Stimulated activated CD8-positive, alpha-beta memory T cell treated with anti-CD3 and anti-CD28 coated beads, Interleukin-4, amount 100 ng/mL, for 24 hours (primary cell): ENCODE measurements around the gene KCNQ1.
"Not testable (repeated sequence)": the region's sequence is repeated elsewhere in the genome, so short reads cannot be mapped to it uniquely, and the experiment has no call there.

Experiments
- DNase-seq: peaks from one replicate; pipeline ENCODE4 v3.0.0-alpha.2; 2020; ENCODE audit warnings: low read depth

Gene KCNQ1

GRCh38 chr11:2472428-2473186 lies 27.8 kb downstream of the KCNQ1 start:
- no peak for DNase-seq

DNA sequence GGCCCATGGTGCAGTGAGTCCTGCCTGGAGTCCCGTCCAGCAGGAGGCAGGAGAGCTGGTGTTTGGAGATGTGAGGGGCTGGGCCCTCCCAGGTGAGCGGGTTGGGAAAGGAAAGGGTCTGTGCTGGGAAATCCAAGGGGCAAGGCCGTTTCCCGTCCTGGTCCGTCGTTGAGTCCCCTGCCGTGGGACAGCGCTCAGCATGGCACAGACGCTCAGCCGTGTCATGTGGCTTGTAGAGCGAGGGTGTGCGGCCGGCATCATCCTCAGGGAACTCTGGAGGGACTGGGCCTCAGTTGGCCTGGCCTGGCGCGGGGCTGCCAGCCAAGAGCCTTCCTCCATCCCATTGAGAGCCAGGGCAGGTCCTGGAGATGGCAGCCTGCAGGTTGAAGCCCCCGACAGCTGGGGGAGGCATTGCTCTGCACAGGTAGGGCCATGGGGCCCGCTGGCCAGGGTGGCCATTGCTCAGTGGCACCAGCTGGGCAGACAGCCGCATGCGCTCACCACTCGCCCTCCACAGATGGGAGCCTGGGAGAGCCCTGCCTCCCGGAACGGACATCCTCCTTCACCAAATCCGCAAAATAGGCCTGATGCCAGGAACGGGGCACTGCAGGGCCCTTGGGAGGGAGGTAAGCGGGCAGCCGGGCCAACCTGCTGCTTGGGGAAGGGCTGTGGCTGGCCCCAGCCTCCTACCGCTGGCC lies 28.7 kb downstream of the KCNQ1 start:
- no peak for DNase-seq

- DNase-seq = no peak
Measured at GRCh38 chr11:2474059-2474901, 29.5 kb downstream of the KCNQ1 start.

DNA sequence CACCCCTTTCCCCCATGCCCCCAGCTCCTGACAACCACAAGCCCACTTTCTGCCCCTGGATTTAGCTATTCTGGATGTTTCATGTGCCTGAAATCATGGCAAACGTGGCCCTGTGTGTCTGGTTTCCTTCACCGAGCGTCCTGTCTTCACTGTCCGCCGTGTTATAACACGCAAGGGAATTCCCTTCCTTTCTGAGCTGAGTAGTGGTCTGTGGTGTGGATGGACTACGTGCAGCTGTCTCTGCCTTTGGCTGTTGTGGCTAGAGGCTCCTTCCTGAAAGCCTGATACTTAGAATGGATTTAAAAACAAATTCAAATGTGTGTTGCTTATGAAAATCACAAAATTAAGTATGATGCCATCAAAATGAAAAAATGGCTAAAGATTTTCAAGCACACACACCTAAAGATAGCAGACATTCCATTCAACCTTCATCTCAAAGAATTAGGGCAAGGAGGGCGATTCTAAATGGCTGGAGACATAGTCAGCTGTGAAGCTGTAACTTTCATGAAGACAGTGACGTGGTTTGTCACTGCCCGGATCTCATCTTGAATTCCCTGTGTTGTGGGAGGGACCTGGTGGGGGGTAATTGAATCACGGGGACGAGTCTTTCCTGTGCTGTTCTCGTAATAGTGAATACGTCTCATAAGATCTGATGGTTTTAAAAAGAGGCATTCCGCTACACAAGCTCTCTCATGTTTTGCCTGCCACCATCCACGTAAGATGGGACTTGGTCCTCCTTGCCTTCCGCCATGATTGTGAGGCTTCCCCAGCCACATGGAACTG lies 30.5 kb downstream of the KCNQ1 start:
- no peak for DNase-seq

GRCh38 chr11:2477254-2477653 lies 32.4 kb downstream of the KCNQ1 start:
- DNase-seq = no peak

DNA sequence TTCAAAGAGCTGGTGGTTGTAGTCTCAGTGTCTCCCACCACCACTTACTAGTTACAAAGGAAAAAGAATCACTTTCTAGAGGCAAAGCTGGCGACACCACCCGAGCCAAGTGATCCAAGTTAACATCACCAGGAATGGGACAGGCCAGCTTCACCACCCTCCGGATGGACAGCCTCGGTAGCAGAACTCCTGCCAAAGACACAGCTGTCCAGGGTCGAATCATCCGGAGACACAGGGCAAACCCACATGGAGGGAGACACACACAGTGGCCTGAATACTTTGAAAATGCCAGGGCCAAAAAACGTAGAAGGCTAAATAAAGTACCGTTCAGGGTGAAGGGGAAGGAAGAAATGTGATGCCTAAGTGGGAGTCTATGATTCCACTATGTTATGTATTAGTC lies 33.1 kb downstream of the KCNQ1 start:
- DNase-seq = no peak

GRCh38 chr11:2480067-2480873 lies 35.5 kb downstream of the KCNQ1 start:
- not testable (repeated sequence) for DNase-seq

GRCh38 chr11:2480874-2481220 lies 36.0 kb downstream of the KCNQ1 start:
- DNase-seq = no peak

GRCh38 chr11:2481253-2481652 lies 36.4 kb downstream of the KCNQ1 start:
- no peak for DNase-seq

DNA sequence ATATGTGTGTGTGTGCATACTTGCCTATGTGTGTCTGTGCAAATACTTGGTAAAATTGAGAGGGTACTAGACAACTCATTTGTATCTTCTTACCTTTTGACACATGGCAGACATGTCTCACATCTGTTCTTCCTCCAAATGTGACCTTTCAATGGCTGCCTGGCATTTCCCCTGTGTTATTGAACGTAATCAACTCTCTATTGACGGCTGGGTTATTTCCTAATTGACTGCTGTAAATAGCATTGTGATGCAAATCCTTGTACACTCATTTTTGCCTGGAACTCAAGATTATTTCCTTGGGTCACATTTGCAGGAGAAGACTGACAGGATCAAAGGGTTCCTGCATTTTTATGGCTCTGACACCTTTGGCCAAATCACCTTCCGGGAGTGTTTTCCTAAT lies 37.4 kb downstream of the KCNQ1 start:
- no peak for DNase-seq

GRCh38 chr11:2482745-2483144 lies 37.9 kb downstream of the KCNQ1 start:
- no peak for DNase-seq

GRCh38 chr11:2483426-2483825 lies 38.6 kb downstream of the KCNQ1 start:
- DNase-seq = no peak

- no peak for DNase-seq
Measured at GRCh38 chr11:2484576-2485125, 39.8 kb downstream of the KCNQ1 start.

DNA sequence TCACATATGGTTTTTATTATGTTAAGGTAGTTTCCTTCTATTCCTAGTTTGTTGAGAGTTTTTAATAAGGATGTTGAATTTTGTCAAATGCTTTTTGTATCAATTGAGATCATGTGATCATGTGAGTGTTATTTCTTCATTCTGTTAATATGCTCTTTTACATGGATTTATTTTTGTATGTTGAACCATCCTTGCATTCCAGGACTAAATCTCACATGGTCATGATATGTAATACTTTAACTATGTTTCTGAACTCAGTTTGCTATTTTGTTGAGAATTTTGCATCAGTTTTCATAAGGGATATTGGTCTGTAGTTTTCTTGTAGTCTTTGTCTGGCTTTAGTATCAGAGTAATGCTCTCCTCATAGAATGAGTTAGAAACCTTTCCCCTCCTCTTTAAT lies 43.2 kb downstream of the KCNQ1 start:
- DNase-seq = no peak

DNA sequence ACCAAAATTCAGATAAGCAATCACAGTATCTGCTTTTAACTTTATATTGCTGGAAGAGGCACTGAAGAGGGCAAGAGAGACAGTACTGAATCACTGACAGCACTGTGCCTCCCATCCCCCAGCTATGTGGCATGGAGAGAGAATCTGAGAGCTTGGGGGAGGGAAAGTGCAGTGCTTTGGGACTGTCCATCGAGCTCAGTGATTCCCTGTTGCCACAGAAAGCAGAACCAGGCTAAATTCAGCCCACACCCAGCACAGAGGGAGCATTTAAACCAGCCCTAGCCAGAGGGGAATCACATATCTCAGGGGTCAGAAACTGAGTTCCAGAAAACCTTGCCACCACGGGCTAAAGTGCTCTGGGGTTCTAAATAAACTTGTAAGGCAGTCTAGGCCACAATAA lies 44.3 kb downstream of the KCNQ1 start:
- DNase-seq = no peak

GRCh38 chr11:2497951-2498350 lies 53.1 kb downstream of the KCNQ1 start:
- not testable (repeated sequence) for DNase-seq

- DNase-seq = no peak
Measured at GRCh38 chr11:2498750-2499149, 53.9 kb downstream of the KCNQ1 start.

DNA sequence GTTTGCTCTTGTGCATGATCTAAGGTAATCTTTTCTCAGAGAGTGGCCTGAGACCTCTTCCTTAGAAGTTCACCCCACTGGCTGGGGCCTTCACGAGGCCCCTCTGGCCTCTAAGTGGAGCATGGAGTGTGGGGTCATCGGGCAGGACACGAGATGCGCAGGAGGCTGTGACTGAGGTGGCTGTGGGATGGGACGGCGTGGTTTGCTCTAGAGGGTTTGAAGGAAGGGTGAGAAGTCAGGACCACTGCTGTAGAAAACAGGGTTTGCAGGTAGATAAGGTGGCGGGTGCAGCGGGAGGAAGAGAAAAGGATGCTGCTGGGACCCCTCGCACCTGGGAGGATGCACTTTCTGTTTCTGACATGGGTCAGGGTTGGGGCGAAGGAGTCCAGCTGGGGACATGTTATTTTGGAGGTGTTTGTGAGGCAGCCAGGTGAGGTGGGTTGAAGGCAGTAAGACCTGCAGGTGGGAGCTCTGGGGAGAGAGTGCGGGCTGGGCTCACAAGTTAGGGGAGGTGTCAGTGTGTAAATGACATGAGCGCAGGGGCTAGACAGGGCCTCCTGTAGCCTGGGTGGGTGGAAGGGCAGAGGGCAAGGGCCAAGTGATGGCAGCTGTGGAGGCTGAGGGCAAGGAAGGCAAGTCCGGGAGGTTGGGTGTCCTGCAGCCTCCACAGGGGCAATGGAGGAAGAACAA lies 62.5 kb downstream of the KCNQ1 start:
- DNase-seq = no peak

GRCh38 chr11:2507945-2508749 lies 63.3 kb downstream of the KCNQ1 start:
- DNase-seq = no peak
